Measurements from ENCODE around the gene GPX4.

GPX4 gene

GRCh38 chr19:1103708-1104310 lies at the start of gene GPX4:
TSS of gene GPX4 (plus strand) at chr19:1103994. CDS start at chr19:1104044, 50 bp downstream.
- peak; percentile 94 for DNase-seq

GRCh38 chr19:1054102-1055027 lies 49.4 kb upstream of the GPX4 start:
- no peak for DNase-seq

GRCh38 chr19:1055028-1055425 lies 48.8 kb upstream of the GPX4 start:
- DNase-seq: no peak

- DNase-seq: no peak
Observed at GRCh38 chr19:1055886-1056620, 47.7 kb upstream of the GPX4 start.

GRCh38 chr19:1057176-1057855 lies 46.5 kb upstream of the GPX4 start:
- DNase-seq: no peak

GRCh38 chr19:1058112-1058511 lies 45.7 kb upstream of the GPX4 start:
- no peak for DNase-seq

GRCh38 chr19:1060689-1061088 lies 43.1 kb upstream of the GPX4 start:
- no peak for DNase-seq

GRCh38 chr19:1061987-1062386 lies 41.8 kb upstream of the GPX4 start:
- DNase-seq: no peak

- DNase-seq: no peak
Observed at GRCh38 chr19:1062387-1063029, 41.3 kb upstream of the GPX4 start.

- no peak for DNase-seq
Observed at GRCh38 chr19:1063030-1063908, 40.5 kb upstream of the GPX4 start.

- DNase-seq: no peak
Observed at GRCh38 chr19:1063909-1064660, 39.7 kb upstream of the GPX4 start.

GRCh38 chr19:1064661-1065605 lies 38.9 kb upstream of the GPX4 start:
- no peak for DNase-seq

- no peak for DNase-seq
Observed at GRCh38 chr19:1065606-1066109, 38.1 kb upstream of the GPX4 start.

GRCh38 chr19:1066251-1066747 lies 37.5 kb upstream of the GPX4 start:
- no peak for DNase-seq

GRCh38 chr19:1066748-1067340 lies 37.0 kb upstream of the GPX4 start, which contains the start of gene ARHGAP45:
TSS of gene ARHGAP45 (plus strand) at chr19:1067167. CDS start at chr19:1067406, 239 bp downstream.
- DNase-seq: no peak

GRCh38 chr19:1067341-1067957 lies 36.3 kb upstream of the GPX4 start:
- no peak for DNase-seq

- no peak for DNase-seq
Observed at GRCh38 chr19:1068009-1069001, 35.5 kb upstream of the GPX4 start.
